IMR-90 (cell line): ENCODE measurements around the gene FGF12. TPM values are rescaled to one million over a fixed set of nuclear protein-coding genes. Genes with fewer than 3 reads are reported as not detected.

Experiments used
- ATAC-seq: fragments of 200-7000 bp; cut with Tn5 transposase; 2 replicates; pipeline ENCODE4 v1.9.1; 2020; ENCODE audit warnings: low read depth, mild to moderate bottlenecking, moderate library complexity
- BruUV-seq: library from RNA; stranded (reverse); fragments of 400-500 nt; replicated peaks from 2 replicates; lab custom pipeline; 2021; lab: Mats Ljungman, UMichigan
- CTCF ChIA-PET: fragments of 300-600 bp; formaldehyde crosslinking; extraction: SDS; loops from one replicate; lab custom pipeline; 2021; ENCODE audit warnings: antibody characterized with exemption; lab: Yijun Ruan, JAX
- POLR2A ChIA-PET: fragments of 300-600 bp; sonication (Branson Sonifier 250); formaldehyde crosslinking; loops from one replicate; lab custom pipeline; 2022; ENCODE audit warnings: antibody characterized with exemption; ENCODE audit not compliant: unreplicated experiment; lab: Charles Lee
- DNase-seq: peaks from one replicate; pipeline ENCODE4 v3.0.0; 2013
- H2AFZ ChIP-seq: replicated peaks from 2 replicates; pipeline ENCODE3; 2013; ENCODE audit warnings: low read length, mild to moderate bottlenecking; ENCODE audit not compliant: poor library complexity
- H2AK5ac ChIP-seq: 2 replicates; pipeline ENCODE4 v1.6.1; 2013; ENCODE audit warnings: low read depth, low read length, inconsistent platforms
- H2AK9ac ChIP-seq: replicated peaks from 2 replicates; pipeline ENCODE3; 2013; ENCODE audit warnings: mild to moderate bottlenecking, low read depth, low read length, moderate library complexity; ENCODE audit not compliant: poor library complexity
- H2BK120ac ChIP-seq: 2 replicates; pipeline ENCODE4 v1.6.1; 2013; ENCODE audit warnings: low read depth, low read length, inconsistent platforms
- H2BK15ac ChIP-seq: 3 replicates; pipeline ENCODE4 v1.6.1; 2013; ENCODE audit warnings: low read depth, low read length, inconsistent platforms
- H2BK20ac ChIP-seq: 2 replicates; pipeline ENCODE4 v1.6.1; 2013; ENCODE audit warnings: low read depth, mild to moderate bottlenecking, inconsistent platforms, low read length, moderate library complexity
- H2BK5ac ChIP-seq: 2 replicates; pipeline ENCODE4 v1.6.1; 2013; ENCODE audit warnings: mild to moderate bottlenecking, low read depth, low read length, inconsistent platforms; ENCODE audit not compliant: poor library complexity, severe bottlenecking
- H3K14ac ChIP-seq: replicated peaks from 2 replicates; pipeline ENCODE4 v1.6.1; 2013; ENCODE audit warnings: low read depth, low read length, inconsistent platforms
- H3K18ac ChIP-seq: 2 replicates; pipeline ENCODE4 v1.6.1; 2013; ENCODE audit warnings: low read depth, low read length, control low read depth
- H3K23ac ChIP-seq: 2 replicates; pipeline ENCODE4 v1.6.1; 2013; ENCODE audit warnings: low read depth, low read length, inconsistent platforms
- H3K27ac ChIP-seq: 2 replicates; pipeline ENCODE4 v1.5.1; 2013; ENCODE audit warnings: mild to moderate bottlenecking, control low read depth, low read length; ENCODE audit not compliant: insufficient read depth
- H3K27me3 ChIP-seq: 2 replicates; pipeline ENCODE4 v1.6.1; 2013; ENCODE audit warnings: low read length; ENCODE audit not compliant: control insufficient read depth, insufficient read depth
- H3K36me3 ChIP-seq: 2 replicates; pipeline ENCODE4 v1.6.1; 2013; ENCODE audit warnings: low read length, mixed read lengths; ENCODE audit not compliant: control insufficient read depth, insufficient read depth
- H3K4ac ChIP-seq: 2 replicates; pipeline ENCODE4 v1.6.1; 2013; ENCODE audit warnings: low read depth, low read length, inconsistent platforms
- H3K4me1 ChIP-seq: 2 replicates; pipeline ENCODE4 v1.6.1; 2013; ENCODE audit warnings: low read length, mixed read lengths; ENCODE audit not compliant: control insufficient read depth, insufficient read depth
- H3K4me2 ChIP-seq: 2 replicates; pipeline ENCODE4 v1.6.1; 2013; ENCODE audit warnings: low read depth, mild to moderate bottlenecking, control low read depth, low read length, moderate library complexity
- H3K4me3 ChIP-seq: 2 replicates; pipeline ENCODE4 v1.5.1; 2013; ENCODE audit warnings: low read depth, mild to moderate bottlenecking, control low read depth, low read length, moderate library complexity; ENCODE audit not compliant: insufficient read depth
- H3K56ac ChIP-seq: 2 replicates; pipeline ENCODE4 v1.6.1; 2013; ENCODE audit warnings: low read length, inconsistent platforms; ENCODE audit not compliant: insufficient read depth; ENCODE audit errors: extremely low read depth
- H3K79me1 ChIP-seq, 2 experiments: 2 replicates each; pipeline ENCODE4 v1.6.1; 2013; ENCODE audit warnings: low read length in 2 of 2, inconsistent platforms in 1 of 2, low read depth in 1 of 2
- H3K9ac ChIP-seq: 2 replicates; pipeline ENCODE4 v1.6.1; 2013; ENCODE audit warnings: low read depth, low read length, control low read depth
- H3K9me1 ChIP-seq: 2 replicates; pipeline ENCODE4 v1.6.1; 2013; ENCODE audit warnings: low read length, inconsistent platforms; ENCODE audit not compliant: insufficient read depth
- H3K9me3 ChIP-seq: 2 replicates; pipeline ENCODE4 v1.6.1; 2013; ENCODE audit warnings: low read length; ENCODE audit not compliant: control insufficient read depth, insufficient read depth
- H4K20me1 ChIP-seq: 2 replicates; pipeline ENCODE4 v1.6.1; 2013; ENCODE audit warnings: low read length, inconsistent platforms; ENCODE audit not compliant: insufficient read depth
- H4K5ac ChIP-seq: 2 replicates; pipeline ENCODE4 v1.6.1; 2013; ENCODE audit warnings: mild to moderate bottlenecking, low read depth, low read length, control low read depth
- H4K8ac ChIP-seq, 2 experiments: 2 replicates each; pipeline ENCODE4 v1.6.1; 2013; ENCODE audit warnings: low read depth in 2 of 2, low read length in 2 of 2, control low read depth in 1 of 2, inconsistent platforms in 1 of 2
- H4K91ac ChIP-seq: 2 replicates; pipeline ENCODE4 v1.6.1; 2013; ENCODE audit warnings: low read depth, low read length, inconsistent platforms; ENCODE audit not compliant: insufficient read depth
- BHLHE40 ChIP-seq: fragments of 150-350 bp; IDR thresholded peaks from 2 replicates; pipeline ENCODE4 v1.6.1; 2016; ENCODE audit warnings: mild to moderate bottlenecking, low read depth, low read length
- CEBPB ChIP-seq: IDR thresholded peaks from 2 replicates; pipeline ENCODE4 v1.6.1; 2012; ENCODE audit warnings: low read depth, low read length, improper control_type of control experiment
- CHD1 ChIP-seq: IDR thresholded peaks from 2 replicates; pipeline ENCODE4 v1.6.1; 2012; ENCODE audit warnings: low read depth, low read length, improper control_type of control experiment
- CTCF ChIP-seq: conservative IDR thresholded peaks from 2 replicates; pipeline ENCODE4 v1.5.1; 2012; ENCODE audit warnings: mild to moderate bottlenecking, low read depth, low read length, improper control_type of control experiment
- MAFK ChIP-seq: IDR thresholded peaks from 2 replicates; pipeline ENCODE4 v1.6.1; 2012; ENCODE audit warnings: low read depth, low read length, improper control_type of control experiment
- MAZ ChIP-seq: IDR thresholded peaks from 2 replicates; pipeline ENCODE4 v1.6.1; 2012; ENCODE audit warnings: low read depth, mild to moderate bottlenecking, low read length, improper control_type of control experiment, moderate library complexity, borderline replicate concordance
- MXI1 ChIP-seq: IDR thresholded peaks from 2 replicates; pipeline ENCODE4 v1.6.1; 2012; ENCODE audit warnings: low read depth, mild to moderate bottlenecking, low read length, moderate library complexity, borderline replicate concordance
- POLR2A ChIP-seq: IDR thresholded peaks from 2 replicates; pipeline ENCODE4 v1.6.1; 2012; ENCODE audit warnings: mild to moderate bottlenecking, low read depth, low read length
- RCOR1 ChIP-seq: IDR thresholded peaks from 2 replicates; pipeline ENCODE4 v1.6.1; 2012; ENCODE audit warnings: mild to moderate bottlenecking, low read length, improper control_type of control experiment; ENCODE audit not compliant: insufficient replicate concordance
- RFX5 ChIP-seq: IDR thresholded peaks from 2 replicates; pipeline ENCODE4 v1.8.0; 2012; ENCODE audit warnings: low read depth, mild to moderate bottlenecking, low read length, moderate library complexity
- SMC3 ChIP-seq: fragments of 150-350 bp; IDR thresholded peaks from 2 replicates; pipeline ENCODE4 v1.6.1; 2016; ENCODE audit warnings: low read depth, mild to moderate bottlenecking, antibody characterized with exemption, low read length, moderate library complexity
- USF2 ChIP-seq: fragments of 150-350 bp; IDR thresholded peaks from 2 replicates; pipeline ENCODE4 v1.6.1; 2017; ENCODE audit warnings: mild to moderate bottlenecking, antibody characterized with exemption, low read length, low read depth
- WGBS, 2 experiments: methylation state at CpG; one replicate each; pipeline versions ENCODE4 v1.1.5 to v1.1.7; 2013; ENCODE audit warnings: missing lambda C conversion rate in 2 of 2; ENCODE audit not compliant: insufficient read length in 1 of 2; ENCODE audit errors: extremely low coverage in 2 of 2; 5-methylcytosine and 5-hydroxymethylcytosine counted together
- dilution Hi-C: fragments of 300-500 bp; cut with HindIII; formaldehyde crosslinking; loops from one replicate; pipeline ENCODE4 v1.14.3; 2018; ENCODE audit warnings: low sequenced_read_pairs; ENCODE audit not compliant: unreplicated experiment
- in situ Hi-C: fragments of 300-500 bp; cut with MboI; formaldehyde crosslinking; loops from 3 replicates; pipeline ENCODE4 v1.14.3; 2019; ENCODE audit warnings: low sequenced_read_pairs, inconsistent platforms, mixed read lengths
- intact Hi-C: fragments of 100-400 bp; cut with micrococcal nuclease; formaldehyde crosslinking; loops from 2 replicates; pipeline ENCODE4 v1.10.0; 2022
- polyA plus RNA-seq, 3 experiments: library from polyadenylated mRNA; depleted of rRNA; stranded (reverse); fragments of >200 nt; gene quantifications; 2 replicates each; pipeline ENCODE4 v1.2.3, GENCODE V29; 2012; ENCODE audit warnings: low replicate concordance in 1 of 3
- total RNA-seq: library from RNA; depleted of rRNA; stranded (reverse); fragments of >200 nt; gene quantifications from 2 replicates; pipeline ENCODE4 v1.2.3, GENCODE V29; 2012
- TF ChIP-seq, protein P1 (sequence below): fragments of 150-350 bp; IDR thresholded peaks from 2 replicates; pipeline ENCODE4 v1.6.1; 2016; ENCODE audit warnings: low read depth, mild to moderate bottlenecking, low read length, moderate library complexity, borderline replicate concordance

The FGF12 gene
- total and polyA plus RNA-seq, 2 of the 4 experiments (the other 2 are of a cell fraction), result not detected

- no peaks in the 10 kb centered on the region for H3K4me1 ChIP-seq
- no peak for TF ChIP-seq RCOR1
- TF ChIP-seq CTCF, result no peak
- TF ChIP-seq RFX5, result no peak
- no peak for TF ChIP-seq MAFK
- no peak for TF ChIP-seq MAZ
- no peak for TF ChIP-seq MXI1
- TF ChIP-seq CHD1, result no peak
- no peak for TF ChIP-seq USF2
- no peak for TF ChIP-seq POLR2A
- no peak for TF ChIP-seq SMC3
- no peak for TF ChIP-seq CEBPB
- TF ChIP-seq BHLHE40, result no peak
- TF ChIP-seq, protein P1, sequence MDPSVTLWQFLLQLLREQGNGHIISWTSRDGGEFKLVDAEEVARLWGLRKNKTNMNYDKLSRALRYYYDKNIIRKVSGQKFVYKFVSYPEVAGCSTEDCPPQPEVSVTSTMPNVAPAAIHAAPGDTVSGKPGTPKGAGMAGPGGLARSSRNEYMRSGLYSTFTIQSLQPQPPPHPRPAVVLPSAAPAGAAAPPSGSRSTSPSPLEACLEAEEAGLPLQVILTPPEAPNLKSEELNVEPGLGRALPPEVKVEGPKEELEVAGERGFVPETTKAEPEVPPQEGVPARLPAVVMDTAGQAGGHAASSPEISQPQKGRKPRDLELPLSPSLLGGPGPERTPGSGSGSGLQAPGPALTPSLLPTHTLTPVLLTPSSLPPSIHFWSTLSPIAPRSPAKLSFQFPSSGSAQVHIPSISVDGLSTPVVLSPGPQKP, result no peak
- H3K56ac ChIP-seq, result no peak overlapping the region
- CTCF ChIA-PET, result no interaction called here
- in situ Hi-C loops, result no loop called here
- H4K20me1 ChIP-seq, result no peaks in the 10 kb centered on the region
- no peak overlapping the region for H2BK15ac ChIP-seq
- H2BK120ac ChIP-seq, result no peak overlapping the region
- H2AK9ac ChIP-seq, result no peak overlapping the region
- no peak overlapping the region for H3K18ac ChIP-seq
- 0 out of 2 replicates have a peak, but pooled peaks cover 4% of the 10 kb centered on the region for H3K9me3 ChIP-seq
- BruUV-seq, result no TSS peak
- H4K5ac ChIP-seq, result no peak overlapping the region
- no peak overlapping the region for H3K4me3 ChIP-seq
- no peak overlapping the region for H4K8ac ChIP-seq
- H3K36me3 ChIP-seq, result no peaks in the 10 kb centered on the region
- no peak overlapping the region for H2BK20ac ChIP-seq
- POLR2A ChIA-PET, result no interaction called here
- no peak overlapping the region for H2AFZ ChIP-seq
- H3K4me2 ChIP-seq, result no peak overlapping the region
- dilution Hi-C loops, result no loop called here
- no peaks in the 10 kb centered on the region for H3K9me1 ChIP-seq
- no peak overlapping the region for H2AK5ac ChIP-seq
- H3K9ac ChIP-seq, result no peak overlapping the region
- H3K14ac ChIP-seq, result no peak overlapping the region
- intact Hi-C loops, result no loop called here
- WGBS, 2 experiments, result 33% methylated on average over 1 of the region's 2 CpGs; no CpG with 5 or more reads in 1 of the 2 experiments
- ATAC-seq (no peak), DNase-seq (no peak)
- no peaks in the 10 kb centered on the region for H3K79me1 ChIP-seq
- no peak overlapping the region for H3K23ac ChIP-seq
- H3K4ac ChIP-seq, result no peak overlapping the region
- H3K27me3 ChIP-seq, result no peaks in the 10 kb centered on the region
- H3K27ac ChIP-seq, result no peak overlapping the region
- no peak overlapping the region for H4K91ac ChIP-seq
- no peak overlapping the region for H2BK5ac ChIP-seq
Measured at GRCh38 chr3:192373586-192373985, 353.8 kb downstream of the FGF12 start.
